Panc1 (cell line): ENCODE data around the gene SLC24A4. TPM values are rescaled to one million over a fixed set of nuclear protein-coding genes. Genes with fewer than 3 reads are reported as not detected.

Source experiments
- ATAC-seq: fragments of 200-7000 bp; cut with Tn5 transposase; 2 replicates; pipeline ENCODE4 v1.9.1; 2020; ENCODE audit warnings: mild to moderate bottlenecking, moderate library complexity
- BruUV-seq: library from RNA; stranded (reverse); fragments of 400-500 nt; replicated peaks from 2 replicates; lab custom pipeline; 2021; lab: Mats Ljungman, UMichigan
- CTCF ChIA-PET: fragments of 300-600 bp; sonication (Branson Sonifier 250); formaldehyde crosslinking; loops from one replicate; lab custom pipeline; 2022; ENCODE audit warnings: antibody characterized with exemption; lab: Charles Lee
- POLR2A ChIA-PET: fragments of 300-600 bp; sonication (Branson Sonifier 250); formaldehyde crosslinking; loops from one replicate; lab custom pipeline; 2022; ENCODE audit warnings: antibody characterized with exemption; lab: Charles Lee
- DNase-seq: peaks from one replicate; pipeline ENCODE4 v3.0.0-alpha.2; 2010; ENCODE audit warnings: low read depth, low spot score
- H3K27ac ChIP-seq: 2 replicates; pipeline ENCODE4 v1.5.1; 2011; ENCODE audit warnings: mild to moderate bottlenecking, low read length, inconsistent platforms
- H3K27me3 ChIP-seq: fragments of 200-500 bp; sonication (Bioruptor generic); 2 replicates; pipeline ENCODE4 v1.6.0; 2014; ENCODE audit warnings: low read length, inconsistent platforms; ENCODE audit not compliant: control insufficient read depth, insufficient read depth
- H3K36me3 ChIP-seq: fragments of 200-500 bp; sonication (Bioruptor generic); 2 replicates; pipeline ENCODE4 v1.5.1; 2014; ENCODE audit warnings: inconsistent platforms, mild to moderate bottlenecking, low read length, moderate library complexity; ENCODE audit not compliant: control insufficient read depth, insufficient read depth
- H3K4me1 ChIP-seq: 2 replicates; pipeline ENCODE4 v1.5.1; 2011; ENCODE audit warnings: inconsistent platforms, mild to moderate bottlenecking, low read length, moderate library complexity; ENCODE audit not compliant: control insufficient read depth, insufficient read depth
- H3K4me3 ChIP-seq, 2 experiments: 2 replicates each; pipeline ENCODE4 v1.5.1; 2011 to 2012; ENCODE audit warnings: low read depth in 2 of 2, low read length in 2 of 2, mild to moderate bottlenecking in 2 of 2, inconsistent platforms in 1 of 2, moderate library complexity in 1 of 2
- H3K9me3 ChIP-seq: fragments of 200-500 bp; sonication (Bioruptor generic); 2 replicates; pipeline ENCODE4 v1.5.1; 2014; ENCODE audit warnings: low read depth, mild to moderate bottlenecking, inconsistent platforms, low read length, moderate library complexity; ENCODE audit not compliant: control insufficient read depth, insufficient read depth
- CTCF ChIP-seq: fragments of 450-650 bp; IDR thresholded peaks from 2 replicates; pipeline ENCODE4 v1.5.1; 2017; ENCODE audit warnings: mild to moderate bottlenecking
- POLR2AphosphoS5 ChIP-seq: IDR thresholded peaks from 2 replicates; pipeline ENCODE4 v1.6.1; 2012; ENCODE audit warnings: mild to moderate bottlenecking, low read depth, low read length, moderate library complexity
- REST ChIP-seq, 2 experiments: IDR thresholded peaks; 2 replicates each; pipeline ENCODE4 v1.6.1; 2011 to 2012; ENCODE audit warnings: low read depth in 2 of 2, control low read depth in 1 of 2, low read length in 1 of 2, mild to moderate bottlenecking in 1 of 2, moderate library complexity in 1 of 2; ENCODE audit not compliant: insufficient read depth in 1 of 2
- SIN3A ChIP-seq: IDR thresholded peaks from 2 replicates; pipeline ENCODE4 v1.6.1; 2012; ENCODE audit warnings: low read depth, mild to moderate bottlenecking, low read length, moderate library complexity, borderline replicate concordance; ENCODE audit not compliant: insufficient read depth
- TCF7L2 ChIP-seq: IDR thresholded peaks from 2 replicates; pipeline ENCODE4 v1.6.1; 2011; ENCODE audit warnings: mild to moderate bottlenecking, low read depth, low read length, inconsistent platforms
- in situ Hi-C: cut with HindIII; loops from 2 replicates; pipeline ENCODE4 v1.10.0; 2016; ENCODE audit warnings: low sequenced_read_pairs, low pct_unique_long_range_greater_than_20kb
- intact Hi-C: fragments of 100-400 bp; cut with micrococcal nuclease; formaldehyde crosslinking; loops from one replicate; pipeline ENCODE4 v1.10.0; 2022; ENCODE audit not compliant: unreplicated experiment
- total RNA-seq: library from RNA; stranded (reverse); gene quantifications from one replicate; pipeline ENCODE4 v1.2.1, GENCODE V29; 2021; ENCODE audit not compliant: unreplicated experiment

SLC24A4 gene
- total RNA-seq, 1 experiment from 2014 or later: not detected

GRCh38 chr14:92471919-92472318 lies 149.0 kb downstream of the SLC24A4 start:
- no peak for TF ChIP-seq POLR2AphosphoS5
- no peak for TF ChIP-seq TCF7L2
- TF ChIP-seq SIN3A: no peak

GRCh38 chr14:92472860-92473259 lies 149.9 kb downstream of the SLC24A4 start:
- H3K27me3 ChIP-seq: no peaks in the 10 kb centered on the region
- H3K4me1 ChIP-seq: no peaks in the 10 kb centered on the region; the same call in 1 of the 2 replicates
- intact Hi-C loops (no loop called here), in situ Hi-C loops (no loop called here)
- H3K9me3 ChIP-seq: no peaks in the 10 kb centered on the region
- no TSS peak for BruUV-seq
- H3K4me3 ChIP-seq: no peak overlapping the region
- no peak for ATAC-seq
- POLR2A ChIA-PET: no interaction called here
- no peak for DNase-seq
- TF ChIP-seq POLR2AphosphoS5 (no peak), REST (IDR thresholded peaks at IDR 0.05; ENCODE audit: insufficient read depth in 1 of 2, low read depth in 2 of 2, low read length in 1 of 2) (no peak), TCF7L2 (no peak), CTCF (no peak), SIN3A (no peak)
- CTCF ChIA-PET: no interaction called here
- no peak overlapping the region for H3K27ac ChIP-seq
- H3K36me3 ChIP-seq: no peaks in the 10 kb centered on the region

More at GRCh38 chr14:92471919-92472318, 149.0 kb downstream of the SLC24A4 start:
- CTCF ChIA-PET: no interaction called here
- no peak for DNase-seq
- Histone ChIP-seq H3K36me3 (no peaks in the 10 kb centered on the region), H3K27ac (no peak overlapping the region), H3K4me1 (no peaks in the 10 kb centered on the region; the same call in 1 of the 2 replicates), H3K4me3 (no peak overlapping the region), H3K27me3 (no peaks in the 10 kb centered on the region), H3K9me3 (no peaks in the 10 kb centered on the region)
- intact Hi-C loops: no loop called here
- no TSS peak for BruUV-seq
- ATAC-seq: no peak
- POLR2A ChIA-PET: no interaction called here
- in situ Hi-C loops: no loop called here

GRCh38 chr14:92473261-92473968 lies 150.4 kb downstream of the SLC24A4 start:
- H3K27ac ChIP-seq: no peak overlapping the region
- H3K4me3 ChIP-seq: no peak overlapping the region
- ChIA-PET POLR2A (no interaction called here), CTCF (interaction anchor here (0.6 kb wide), 1 partner anchor 18 kb away, joined by 4 read pairs; no protein-coding TSS in a partner anchor)
- TF ChIP-seq CTCF (no peak), TCF7L2 (no peak), SIN3A (no peak)
- H3K36me3 ChIP-seq: no peaks in the 10 kb centered on the region
- no peak for DNase-seq
- in situ Hi-C loops (no loop called here), intact Hi-C loops (no loop called here)
- no peak for ATAC-seq
- no peaks in the 10 kb centered on the region for H3K27me3 ChIP-seq
- BruUV-seq: no TSS peak
- H3K4me1 ChIP-seq: no peaks in the 10 kb centered on the region; the same call in 1 of the 2 replicates
- H3K9me3 ChIP-seq: no peaks in the 10 kb centered on the region
